OCI-LY7 (cell line): ENCODE data around the gene PHACTR1. TPM values are rescaled to one million over a fixed set of nuclear protein-coding genes. Genes with fewer than 3 reads are reported as not detected.

Source experiments
- BruUV-seq: library from RNA; stranded (reverse); fragments of 400-500 nt; replicated peaks from 2 replicates; lab custom pipeline; 2021; lab: Mats Ljungman, UMichigan
- CTCF ChIA-PET: fragments of 300-600 bp; sonication (Branson Sonifier 250); formaldehyde crosslinking; loops from one replicate; lab custom pipeline; 2022; ENCODE audit warnings: antibody characterized with exemption; ENCODE audit not compliant: unreplicated experiment; lab: Charles Lee
- POLR2A ChIA-PET: fragments of 300-600 bp; sonication (Branson Sonifier 250); formaldehyde crosslinking; loops from one replicate; lab custom pipeline; 2022; ENCODE audit warnings: antibody characterized with exemption; lab: Charles Lee
- DNase-seq: peaks from one replicate; pipeline ENCODE4 v3.0.0-alpha.2; 2015; ENCODE audit warnings: low spot score
- H2AFZ ChIP-seq: fragments of 200-600 bp; sonication (generic), shearing (Covaris generic); 2 replicates; pipeline ENCODE4 v1.6.1; 2014; ENCODE audit warnings: mild to moderate bottlenecking, antibody characterized with exemption, low read length, moderate library complexity
- H3K27ac ChIP-seq: fragments of 200-600 bp; sonication (generic); 2 replicates; pipeline ENCODE4 v1.5.1; 2014; ENCODE audit warnings: mixed run types, low read depth, mild to moderate bottlenecking, moderate library complexity, low read length, inconsistent platforms; ENCODE audit not compliant: poor library complexity, severe bottlenecking
- H3K36me3 ChIP-seq: fragments of 200-600 bp; sonication (generic); 2 replicates; pipeline ENCODE4 v1.6.1; 2014; ENCODE audit warnings: mild to moderate bottlenecking, antibody characterized with exemption, low read length, moderate library complexity, mixed read lengths; ENCODE audit not compliant: insufficient read depth
- H3K4me1 ChIP-seq: fragments of 200-600 bp; sonication (generic); 2 replicates; pipeline ENCODE4 v1.5.1; 2014; ENCODE audit warnings: mild to moderate bottlenecking, low read length; ENCODE audit not compliant: insufficient read depth, poor library complexity, severe bottlenecking
- H3K4me2 ChIP-seq: fragments of 200-600 bp; sonication (generic); 2 replicates; pipeline ENCODE4 v1.6.1; 2014; ENCODE audit warnings: mild to moderate bottlenecking, low read length
- H3K4me3 ChIP-seq: fragments of 200-600 bp; sonication (generic); 2 replicates; pipeline ENCODE4 v1.5.1; 2014; ENCODE audit warnings: mild to moderate bottlenecking, low read depth, low read length; ENCODE audit not compliant: poor library complexity, severe bottlenecking
- H3K79me2 ChIP-seq: fragments of 200-600 bp; sonication (generic); 2 replicates; pipeline ENCODE4 v1.6.1; 2016; ENCODE audit warnings: low read depth, mild to moderate bottlenecking, low read length, moderate library complexity, mixed read lengths; ENCODE audit not compliant: insufficient read depth
- H3K9me2 ChIP-seq: fragments of 200-600 bp; sonication (generic); 2 replicates; pipeline ENCODE4 v1.6.1; 2016; ENCODE audit warnings: mild to moderate bottlenecking, low read length, mixed read lengths; ENCODE audit not compliant: insufficient read depth
- H3K9me3 ChIP-seq: fragments of 200-600 bp; sonication (generic); 2 replicates; pipeline ENCODE4 v1.6.1; 2014; ENCODE audit warnings: mild to moderate bottlenecking, mixed run types, low read length, mixed read lengths
- H4K20me1 ChIP-seq: fragments of 200-600 bp; sonication (generic); 2 replicates; pipeline ENCODE4 v1.6.1; 2014; ENCODE audit warnings: mild to moderate bottlenecking, antibody characterized with exemption, low read length, moderate library complexity, mixed read lengths; ENCODE audit not compliant: insufficient read depth
- CTCF ChIP-seq: fragments of 200-600 bp; sonication (generic); conservative IDR thresholded peaks from 2 replicates; pipeline ENCODE4 v1.5.1; 2014; ENCODE audit warnings: mild to moderate bottlenecking, antibody characterized with exemption, low read length, moderate library complexity, mixed read lengths
- EZH2phosphoT487 ChIP-seq: fragments of 200-600 bp; sonication (generic); IDR thresholded peaks from 2 replicates; pipeline ENCODE4 v1.6.1; 2018; ENCODE audit warnings: low read depth, borderline replicate concordance, mild to moderate bottlenecking, mixed run types, antibody characterized with exemption, low read length, moderate library complexity, mixed read lengths
- intact Hi-C: fragments of 100-400 bp; cut with micrococcal nuclease; formaldehyde crosslinking; loops from one replicate; pipeline ENCODE4 v1.10.0; 2022; ENCODE audit not compliant: unreplicated experiment
- total RNA-seq, 2 experiments: library from RNA; depleted of rRNA in 1 of 2; stranded (reverse); fragments of >200 nt in 1 of 2; shearing (Covaris generic) in 1 of 2; gene quantifications; 2 replicates each; pipeline ENCODE4 v1.2.3, GENCODE V29; 2014 to 2022

PHACTR1 gene
- total RNA-seq, 2 experiments from 2014 or later: 25.1 to 46.6 TPM

GRCh38 chr6:13053006-13053461, 336.5 kb downstream of the PHACTR1 start:
- Histone ChIP-seq H3K27ac (no peak overlapping the region), H3K4me2 (no peak overlapping the region), H3K36me3 (no peaks in the 10 kb centered on the region), H3K4me1 (no peaks in the 10 kb centered on the region), H3K9me2 (no peaks in the 10 kb centered on the region), H3K9me3 (no peaks in the 10 kb centered on the region), H4K20me1 (no peaks in the 10 kb centered on the region), H3K4me3 (no peak overlapping the region), H3K79me2 (no peaks in the 10 kb centered on the region), H2AFZ (no peak overlapping the region)
- CTCF ChIA-PET: no interaction called here
- POLR2A ChIA-PET: no interaction called here
- BruUV-seq: no TSS peak
- intact Hi-C loops: no loop called here
- no peak for TF ChIP-seq EZH2phosphoT487
- no peak for DNase-seq

GRCh38 chr6:13058051-13058450, 341.5 kb downstream of the PHACTR1 start:
- POLR2A ChIA-PET: interaction anchor here (0.6 kb wide), 2 partner anchors 163 to 618 kb away, joined by 3 to 4 read pairs; no protein-coding TSS in a partner anchor

GRCh38 chr6:13059026-13059425, 342.5 kb downstream of the PHACTR1 start:
- no peaks in the 10 kb centered on the region for H3K79me2 ChIP-seq
- DNase-seq: no peak
- no peak overlapping the region for H2AFZ ChIP-seq
- H3K4me3 ChIP-seq: no peak overlapping the region
- CTCF ChIA-PET: no interaction called here
- no peak overlapping the region for H3K27ac ChIP-seq
- no peaks in the 10 kb centered on the region for H3K9me2 ChIP-seq
- no TSS peak for BruUV-seq
- POLR2A ChIA-PET: no interaction called here
- H3K36me3 ChIP-seq: no peaks in the 10 kb centered on the region
- no peaks in the 10 kb centered on the region for H3K9me3 ChIP-seq
- TF ChIP-seq EZH2phosphoT487: no peak
- no peak for TF ChIP-seq CTCF
- H3K4me1 ChIP-seq: no peaks in the 10 kb centered on the region
- H3K4me2 ChIP-seq: no peak overlapping the region
- H4K20me1 ChIP-seq: no peaks in the 10 kb centered on the region
- intact Hi-C loops: no loop called here

More at GRCh38 chr6:13058051-13058450, 341.5 kb downstream of the PHACTR1 start:
- Histone ChIP-seq H2AFZ (no peak overlapping the region), H3K4me3 (no peak overlapping the region), H3K9me3 (no peaks in the 10 kb centered on the region), H3K79me2 (no peaks in the 10 kb centered on the region), H3K36me3 (no peaks in the 10 kb centered on the region), H3K4me2 (no peak overlapping the region), H3K9me2 (no peaks in the 10 kb centered on the region), H3K27ac (no peak overlapping the region), H4K20me1 (no peaks in the 10 kb centered on the region), H3K4me1 (no peaks in the 10 kb centered on the region)
- CTCF ChIA-PET: no interaction called here
- no TSS peak for BruUV-seq
- no peak for TF ChIP-seq CTCF
- TF ChIP-seq EZH2phosphoT487: no peak
- no peak for DNase-seq
- intact Hi-C loops: no loop called here
